GM21367 (cell line): ENCODE results near the gene SLC44A3.

ENCODE experiments used
- ATAC-seq: cut with Tn5 transposase; IDR thresholded peaks from one replicate; pipeline ENCODE4 v1.9.1; 2021; ENCODE audit not compliant: unreplicated experiment

SLC44A3 gene

DNA sequence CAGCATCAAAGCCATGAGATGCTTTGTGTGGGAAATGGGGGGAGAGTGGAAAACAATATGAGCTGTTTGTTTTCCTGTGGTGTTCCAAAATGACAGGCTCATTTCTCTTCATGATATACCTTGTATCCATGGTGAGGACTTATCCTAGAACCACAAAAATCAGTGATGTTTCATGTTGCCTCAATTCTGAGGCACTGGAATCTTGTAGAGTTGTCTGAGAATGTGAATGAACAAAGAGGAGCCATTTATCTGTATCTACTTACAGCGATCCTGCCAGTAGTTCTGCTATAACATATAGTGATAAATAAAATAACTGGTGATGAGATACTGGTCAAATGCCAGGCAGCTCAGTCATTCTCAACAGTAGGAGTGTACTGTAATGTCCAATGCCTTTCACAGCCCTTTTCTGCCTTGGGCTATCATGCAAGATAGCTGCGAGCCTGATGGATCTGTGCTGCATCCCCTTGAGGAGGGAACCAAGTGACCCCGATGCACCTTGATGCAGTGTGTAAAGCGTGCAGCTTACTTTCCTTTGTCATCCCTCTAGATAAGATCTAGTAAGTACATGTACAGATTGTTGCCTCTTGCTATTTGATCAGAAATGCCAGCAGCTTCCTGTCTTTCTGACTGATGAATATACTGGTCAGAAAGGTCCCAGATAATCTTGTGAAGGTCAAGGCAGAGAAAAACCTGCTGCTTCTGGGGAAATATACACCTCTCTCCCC lies 52.8 kb downstream of the SLC44A3 start:
- no peak for ATAC-seq

DNA sequence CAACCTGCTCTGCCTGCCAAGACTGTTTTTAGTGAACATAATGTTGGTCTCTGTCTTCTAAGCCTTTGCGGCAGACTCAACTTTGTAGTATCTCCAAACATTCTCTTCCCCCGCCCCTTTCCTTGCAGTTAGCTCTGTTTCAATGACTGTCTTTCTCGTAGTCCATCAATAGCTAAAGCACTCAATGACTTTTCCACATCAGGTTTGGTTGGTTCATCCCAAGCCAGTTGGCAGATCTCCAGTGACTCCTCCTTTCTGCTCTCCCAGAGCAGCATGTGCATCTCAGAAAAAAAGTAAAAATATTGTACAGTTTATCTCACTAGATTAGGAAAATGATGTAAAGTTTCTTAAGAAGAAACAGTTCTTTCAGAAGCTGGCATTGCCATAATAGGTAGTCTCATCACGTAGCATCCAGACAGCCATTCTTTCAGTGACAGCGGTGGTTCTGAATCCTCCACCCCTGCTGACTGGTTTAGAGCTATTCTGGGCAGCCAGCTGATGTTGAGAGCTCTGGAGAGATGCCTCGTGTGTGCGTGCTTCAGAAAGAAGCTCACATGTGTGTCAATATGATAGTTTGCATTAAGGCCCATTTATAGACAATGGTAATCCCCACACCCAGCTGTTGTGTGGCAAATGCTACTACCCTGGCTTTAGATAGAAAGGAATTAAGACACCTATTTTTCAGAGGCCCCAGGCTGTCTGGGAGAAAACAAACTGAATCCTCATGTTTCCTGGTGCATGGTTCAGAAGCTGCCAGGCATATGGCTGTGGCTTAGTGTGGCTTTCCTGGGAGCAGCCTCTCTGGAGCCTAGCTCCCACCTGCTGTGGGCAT lies 53.6 kb downstream of the SLC44A3 start:
- ATAC-seq = no peak

DNA sequence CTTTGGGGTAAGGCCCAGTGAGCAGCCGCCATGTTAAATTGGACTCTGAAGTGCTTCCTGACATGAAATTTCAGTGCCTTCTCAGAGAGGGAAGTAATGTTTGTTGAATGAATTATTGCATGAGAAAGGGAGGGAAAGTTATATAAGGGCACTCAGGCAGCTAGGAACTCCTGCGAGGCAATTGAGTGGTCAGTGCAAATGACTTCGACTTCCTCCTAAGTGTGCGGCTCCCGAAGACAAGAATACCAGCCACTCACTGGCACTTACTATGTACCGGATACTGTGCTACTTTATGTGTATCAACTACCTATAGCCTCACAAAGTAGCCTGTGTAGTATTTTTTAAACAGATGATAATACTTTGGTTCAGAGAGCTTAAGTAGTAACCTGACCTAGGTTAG lies 54.3 kb downstream of the SLC44A3 start:
- no peak for ATAC-seq

DNA sequence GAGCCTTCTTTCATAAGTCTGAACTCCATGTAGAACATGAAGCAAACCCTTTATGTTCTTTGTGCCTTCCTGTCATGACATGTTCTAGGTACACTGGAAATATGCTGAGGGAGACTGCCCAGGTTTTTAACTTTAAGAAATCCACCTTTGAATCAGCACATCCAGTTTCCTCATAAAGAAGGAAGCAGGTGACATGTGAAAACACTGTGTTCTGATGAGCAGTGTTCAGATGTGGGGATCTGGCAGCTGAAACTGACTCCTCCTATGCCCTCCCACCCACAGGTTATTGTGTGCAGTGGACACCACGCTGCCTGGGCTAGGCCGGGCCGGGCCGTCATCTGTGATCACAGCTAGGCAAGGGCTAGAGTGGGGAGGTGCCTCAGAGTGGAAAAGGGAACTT lies 55.6 kb downstream of the SLC44A3 start:
- no peak for ATAC-seq

DNA sequence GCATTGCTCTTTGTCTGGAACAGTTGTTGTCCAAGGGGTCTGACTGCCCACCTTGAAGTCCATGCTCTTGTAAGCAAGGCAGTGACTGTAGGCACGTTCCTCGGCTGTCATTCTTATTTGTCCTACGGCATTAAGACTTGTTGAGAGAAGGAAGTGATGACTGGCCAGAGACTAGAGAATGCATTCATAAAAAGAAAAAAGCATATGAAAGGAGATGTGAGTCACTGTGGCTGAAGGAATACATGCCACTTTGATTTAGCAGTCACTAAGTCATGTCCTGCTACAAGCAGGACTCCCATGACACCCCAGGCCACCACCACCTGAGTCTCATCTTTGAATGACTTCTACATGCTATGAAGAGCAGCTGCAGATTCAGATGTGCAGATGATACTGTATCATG lies 56.2 kb downstream of the SLC44A3 start:
- ATAC-seq = no peak

DNA sequence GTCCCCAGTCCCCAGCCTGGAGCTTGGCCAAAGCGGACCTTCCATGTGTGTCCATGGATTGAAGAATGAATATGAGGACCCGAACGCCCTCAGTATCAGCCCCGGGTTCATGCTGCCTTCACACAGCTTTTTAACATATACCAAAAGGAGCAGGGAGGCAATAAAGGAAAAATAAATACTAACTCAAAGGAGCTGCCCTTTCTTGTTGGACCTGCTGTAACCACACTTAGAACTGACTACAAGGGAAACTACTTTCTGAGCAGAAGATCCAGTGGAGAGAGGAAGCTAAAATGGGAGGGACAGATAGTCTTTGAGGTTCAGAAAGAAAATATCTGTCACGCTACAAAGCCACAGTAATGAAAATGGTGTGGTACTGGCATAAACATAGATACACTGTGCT lies 58.2 kb downstream of the SLC44A3 start:
- ATAC-seq = no peak

DNA sequence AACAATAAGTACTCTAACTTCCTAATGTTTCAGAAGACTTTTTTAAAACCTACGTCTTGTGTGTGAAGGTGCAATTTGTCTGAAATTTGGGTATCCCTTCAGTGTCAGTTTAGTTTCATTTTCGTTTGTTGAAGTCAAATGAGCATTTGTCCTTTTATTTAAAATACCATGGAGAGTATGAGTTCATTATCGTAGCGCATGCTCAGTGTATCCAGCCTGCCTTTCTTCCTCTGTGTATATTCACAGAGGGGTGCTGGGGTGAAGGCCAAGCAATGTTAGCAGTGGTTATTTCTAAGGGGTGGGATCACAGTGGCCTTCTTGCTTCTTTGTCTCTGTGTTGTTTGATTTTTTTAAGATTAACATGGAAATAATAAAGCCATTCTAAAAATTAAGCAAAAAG lies 63.5 kb downstream of the SLC44A3 start:
- ATAC-seq = no peak

DNA sequence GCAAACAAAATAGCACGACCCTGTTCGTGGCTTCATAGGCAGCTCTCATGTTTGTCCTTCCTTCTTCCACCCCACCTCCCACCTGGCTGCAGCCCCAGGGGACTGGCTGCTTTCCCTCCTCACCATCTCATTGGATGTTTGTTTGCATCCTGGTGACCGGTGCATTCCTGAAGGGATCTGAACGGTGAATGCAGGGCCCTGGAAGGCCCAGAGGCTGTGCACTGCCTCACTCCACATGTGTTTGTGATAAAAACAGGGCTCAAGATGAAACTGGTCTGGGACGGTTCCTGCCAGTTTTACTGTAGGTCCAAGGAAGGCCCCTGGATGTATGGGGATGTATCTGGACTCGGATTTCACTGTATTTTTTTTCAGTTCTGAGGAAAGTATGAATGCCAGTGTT lies 63.9 kb downstream of the SLC44A3 start:
- ATAC-seq = no peak

DNA sequence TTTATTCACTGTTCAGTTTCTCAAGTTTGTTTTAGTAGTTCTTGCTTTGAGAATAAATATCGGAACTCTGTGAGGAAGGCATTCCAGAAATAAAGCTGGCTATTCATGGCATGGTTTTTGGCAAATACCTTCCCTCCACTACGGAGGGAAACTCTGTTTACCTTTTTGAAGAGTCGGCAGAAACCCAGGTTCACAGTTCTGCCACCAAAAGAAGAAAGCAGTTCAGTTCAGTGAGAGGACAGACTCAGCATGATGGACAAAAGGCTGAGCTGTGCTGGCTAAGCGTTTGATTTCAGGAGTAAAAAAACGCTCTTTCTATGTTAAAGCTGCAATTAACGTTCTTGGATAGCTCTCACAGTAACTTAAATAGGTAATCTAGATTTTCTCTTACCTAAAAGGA lies 64.3 kb downstream of the SLC44A3 start:
- no peak for ATAC-seq

DNA sequence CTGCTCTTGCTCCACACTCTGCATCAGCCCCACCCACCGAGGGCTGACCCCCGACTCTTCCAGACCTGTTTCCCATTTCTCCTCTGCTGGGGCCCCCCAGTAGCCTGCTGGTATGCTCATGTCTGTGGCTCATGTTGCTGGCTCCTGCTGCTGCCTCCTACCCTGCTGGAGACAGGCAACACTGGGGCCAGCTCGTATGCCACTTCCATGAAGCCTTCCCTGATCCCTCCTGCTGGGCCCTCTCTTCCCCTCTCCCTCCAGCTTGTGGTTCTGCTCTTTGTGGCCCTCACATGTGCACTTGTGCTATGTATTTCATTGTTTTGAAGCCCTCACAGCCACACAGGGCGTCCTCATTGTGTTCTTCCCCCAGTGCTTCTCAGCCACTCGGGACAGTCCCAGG lies 66.2 kb downstream of the SLC44A3 start:
- no peak for ATAC-seq

DNA sequence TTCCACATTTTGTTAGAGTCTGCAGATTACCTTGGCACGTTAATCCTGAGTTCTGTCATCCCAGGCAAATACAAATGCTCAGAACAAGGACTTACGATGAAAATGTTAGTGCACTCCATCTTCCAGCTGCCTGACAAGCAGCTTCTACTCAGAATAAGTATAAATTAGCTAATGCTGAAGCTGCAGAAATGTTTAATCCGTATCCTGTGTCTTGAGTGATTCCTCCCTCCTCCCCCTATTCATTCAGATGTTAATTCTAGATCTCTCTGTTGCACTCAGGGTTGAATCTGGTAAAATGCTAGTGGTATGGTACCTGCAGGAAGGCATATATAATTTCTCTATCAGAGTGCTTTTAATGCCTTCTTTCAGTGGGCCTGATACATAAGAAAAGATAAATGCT lies 66.9 kb downstream of the SLC44A3 start:
- no peak for ATAC-seq

DNA sequence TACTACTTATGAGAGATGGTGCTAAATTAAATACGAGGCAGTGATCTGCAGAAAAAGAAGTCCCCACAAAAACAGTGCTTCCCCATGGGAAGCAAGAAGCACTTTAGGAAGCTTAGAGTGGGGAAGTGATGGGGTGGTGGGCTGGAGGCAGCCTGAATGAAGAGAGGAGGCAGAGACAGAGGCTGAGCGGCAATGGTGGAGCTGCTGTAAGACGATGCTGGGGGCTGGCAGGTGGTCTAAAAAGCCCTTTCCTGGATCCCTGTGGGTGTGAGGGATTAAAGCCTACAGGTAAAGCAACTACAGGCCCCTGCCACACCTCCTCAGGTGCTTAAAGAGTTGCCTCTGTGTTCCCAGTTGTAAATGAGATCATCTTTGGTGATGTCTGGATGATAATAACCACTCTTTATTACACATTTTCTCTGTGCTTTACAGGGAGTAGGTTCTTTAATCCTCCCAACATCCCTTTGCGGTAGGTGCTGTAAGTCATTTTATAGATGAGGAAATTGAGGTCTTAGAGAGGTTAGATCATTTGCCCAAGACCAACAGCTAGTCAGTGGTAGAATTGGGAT lies 67.5 kb downstream of the SLC44A3 start:
- ATAC-seq = no peak

DNA sequence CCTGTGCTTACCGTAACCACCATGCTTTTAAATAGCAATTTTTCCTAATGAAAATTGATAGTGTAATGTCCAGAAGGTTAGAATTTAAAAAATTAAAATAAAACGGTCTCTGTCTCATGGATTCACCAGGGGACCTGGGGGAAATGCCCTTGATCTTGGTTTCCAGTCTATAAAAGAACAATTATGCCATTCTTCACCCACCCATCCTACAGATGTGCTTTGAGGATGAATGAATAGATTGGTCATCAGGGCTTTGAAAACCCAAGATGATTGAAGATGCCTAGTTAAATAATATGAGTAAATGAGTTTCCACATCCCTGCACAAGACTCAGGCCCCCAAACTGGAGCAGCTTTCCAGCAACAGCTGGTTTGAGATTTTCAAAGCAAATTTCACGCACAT lies 68.0 kb downstream of the SLC44A3 start:
- no peak for ATAC-seq

DNA sequence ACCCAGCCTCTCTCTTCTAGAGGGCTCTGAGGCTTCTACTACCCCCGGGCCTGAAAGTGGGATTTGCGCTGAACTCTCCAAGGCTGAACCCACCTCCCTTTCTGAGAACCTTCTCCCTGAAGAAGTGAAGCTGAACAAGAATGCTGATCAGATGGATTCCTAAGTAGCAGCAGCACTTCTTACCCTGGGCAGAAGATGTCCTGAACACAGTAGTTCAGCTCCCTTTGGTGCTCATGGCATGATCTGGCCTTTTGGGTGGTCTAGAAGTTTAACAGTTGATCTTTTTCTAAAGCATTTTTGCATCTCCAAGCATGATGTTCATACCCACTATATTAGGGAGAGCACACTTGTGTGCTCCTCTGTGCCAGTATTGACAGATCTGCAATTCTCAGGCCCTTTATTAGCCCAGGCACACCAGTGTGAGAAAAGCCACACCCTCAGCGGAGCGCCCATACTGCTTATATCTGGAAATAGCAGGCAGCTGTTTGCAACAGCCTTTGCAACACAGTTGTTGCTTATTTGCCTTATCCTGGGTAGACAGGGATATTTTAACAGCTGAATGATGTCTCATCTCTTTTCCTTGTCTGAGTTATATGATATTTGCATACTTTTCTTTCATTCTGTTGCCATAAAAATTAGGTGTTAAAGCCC lies 72.6 kb downstream of the SLC44A3 start:
- no peak for ATAC-seq

DNA sequence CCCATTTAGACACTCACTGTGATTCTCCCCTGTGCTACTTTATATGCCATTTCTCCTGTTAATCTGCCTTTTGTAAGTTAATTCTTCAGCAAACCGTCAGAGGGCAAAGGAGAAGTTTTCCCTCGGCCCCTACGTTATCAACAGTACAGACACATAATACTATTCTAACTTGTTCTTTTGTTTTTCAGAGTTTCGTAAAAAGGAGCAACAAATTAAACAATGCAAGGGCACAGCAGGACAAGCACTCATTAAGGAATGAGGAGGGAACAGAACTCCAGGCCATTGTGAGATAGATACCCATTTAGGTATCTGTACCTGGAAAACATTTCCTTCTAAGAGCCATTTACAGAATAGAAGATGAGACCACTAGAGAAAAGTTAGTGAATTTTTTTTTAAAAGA lies 74.5 kb downstream of the SLC44A3 start:
- ATAC-seq = no peak

DNA sequence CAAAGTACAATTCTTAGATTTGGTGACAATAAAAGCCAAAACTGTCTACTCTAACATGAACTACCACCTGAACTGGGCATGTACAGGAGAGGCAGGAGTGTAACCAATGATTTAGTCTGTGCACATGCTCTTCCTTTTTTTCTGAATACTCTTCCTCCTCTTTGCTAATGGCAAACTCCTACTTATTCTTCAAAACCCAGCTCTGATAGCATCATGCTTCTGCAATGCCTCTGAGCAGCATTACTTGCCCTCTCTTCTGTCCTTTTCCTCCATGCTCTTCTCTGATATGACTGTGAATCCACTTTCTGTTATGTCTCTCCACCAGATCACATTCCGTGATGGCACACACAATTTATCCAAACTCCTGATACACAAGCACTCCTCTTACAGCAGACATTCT lies 75.4 kb downstream of the SLC44A3 start:
- no peak for ATAC-seq

DNA sequence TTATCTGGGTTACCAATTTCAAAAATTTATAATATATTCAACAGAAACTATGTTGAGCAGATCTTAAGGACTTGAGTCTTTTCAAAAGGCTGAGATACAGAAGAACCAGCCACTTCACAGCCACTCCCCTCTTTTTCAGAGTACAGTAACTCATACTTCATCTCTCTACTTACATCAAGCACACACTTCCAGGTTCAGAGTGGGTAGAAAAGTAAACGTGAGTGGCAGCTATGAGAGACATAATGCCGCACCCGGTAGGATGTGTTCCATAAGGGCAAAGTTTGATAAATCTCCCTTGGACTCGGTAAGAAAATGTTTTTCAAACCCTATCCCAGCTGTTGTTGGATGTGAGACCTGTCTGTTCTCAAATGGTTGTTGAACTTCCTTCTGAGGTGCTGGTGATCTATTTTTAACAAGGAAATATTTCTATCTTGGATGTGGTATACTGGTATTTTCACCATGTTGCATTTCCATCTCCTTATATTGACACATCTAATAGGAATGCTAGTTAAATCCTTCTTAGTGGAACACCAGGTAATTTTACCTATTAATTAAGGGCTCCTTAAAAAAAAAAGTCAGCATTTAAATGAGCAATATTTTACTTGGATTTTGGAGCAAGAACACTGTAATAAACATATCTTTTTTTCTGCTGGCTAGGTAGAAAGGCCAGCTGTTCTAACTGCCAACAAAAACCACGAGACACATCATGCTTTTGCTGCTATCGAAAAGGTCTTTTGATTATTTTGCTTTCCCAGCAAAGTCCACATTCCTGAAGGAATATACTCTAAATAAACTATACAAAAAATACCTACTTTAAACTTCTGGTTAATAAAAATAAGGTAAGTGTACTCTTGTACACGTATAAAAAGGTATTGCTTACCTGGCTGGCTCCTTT lies 78.6 kb downstream of the SLC44A3 start:
- no peak for ATAC-seq

DNA sequence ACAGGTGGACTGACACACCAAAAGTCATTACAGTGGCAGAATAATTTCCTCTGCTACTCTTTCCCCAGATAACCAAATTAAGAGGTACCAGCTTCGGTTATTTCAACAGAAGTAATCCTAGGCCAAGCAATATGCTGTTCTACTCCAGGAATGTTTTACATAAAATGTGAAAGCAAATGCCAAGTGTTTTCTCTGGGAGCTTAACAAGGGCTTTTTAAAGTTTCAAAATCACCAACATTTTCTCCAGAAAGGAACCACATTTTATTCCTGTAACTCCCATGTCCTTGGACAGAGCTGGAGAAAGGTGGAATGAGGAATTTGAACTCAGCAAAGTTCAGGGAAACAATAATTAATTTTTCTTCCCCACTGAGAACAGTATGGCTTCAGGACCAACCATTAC lies 79.6 kb downstream of the SLC44A3 start:
- ATAC-seq = no peak

DNA sequence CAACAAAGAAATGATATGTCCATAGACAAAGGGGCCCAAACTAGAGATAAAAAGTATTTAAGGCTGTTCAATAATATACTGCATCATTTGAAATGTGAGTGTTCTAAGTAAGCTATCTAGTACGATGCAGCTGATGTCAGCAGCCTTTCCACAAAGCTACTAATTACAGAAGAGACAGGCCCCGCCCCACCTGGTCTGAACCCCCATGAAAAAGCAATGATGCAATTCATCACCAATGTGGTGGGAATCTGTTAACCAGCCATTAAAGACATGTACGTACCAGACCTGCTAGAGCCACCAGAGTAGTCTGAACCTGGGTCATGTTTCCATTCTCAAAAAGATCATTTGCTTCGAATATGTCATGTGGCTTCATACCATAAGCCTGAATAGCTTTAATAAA lies 81.7 kb downstream of the SLC44A3 start:
- no peak for ATAC-seq

DNA sequence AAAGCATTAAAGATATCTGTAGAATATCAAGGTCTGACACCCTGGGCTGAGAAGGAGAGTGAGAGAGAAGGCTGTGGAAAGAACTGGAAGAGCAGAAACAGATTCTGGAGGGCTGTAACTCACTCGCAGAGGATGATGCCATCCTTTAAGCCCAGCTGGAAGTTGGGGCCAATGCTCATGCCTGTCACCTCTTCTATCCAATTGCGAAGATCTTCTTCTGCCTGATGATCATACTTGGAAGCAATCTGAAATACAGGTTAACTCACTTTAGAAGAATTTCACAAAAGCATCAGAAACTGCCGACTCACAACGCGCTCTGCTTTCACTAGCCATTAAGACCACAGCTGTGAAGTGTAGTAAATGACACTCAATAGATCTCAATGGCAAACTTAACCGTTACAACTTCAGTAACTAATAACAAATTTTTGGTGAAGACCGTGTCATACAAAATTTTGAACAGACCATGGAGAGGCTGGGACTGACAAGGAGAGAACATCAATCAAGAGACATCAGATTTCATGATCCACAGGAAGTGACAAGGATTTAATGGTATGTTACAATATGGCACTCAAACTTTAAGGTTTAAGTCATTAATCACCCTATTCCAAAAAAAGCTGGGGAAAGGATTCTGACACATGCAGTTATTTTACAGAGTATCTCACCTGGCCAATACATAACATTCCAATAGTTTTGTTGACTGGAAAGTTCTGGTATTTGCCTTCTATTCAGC lies 83.3 kb downstream of the SLC44A3 start:
- no peak for ATAC-seq
